ENCODE data around the gene SHC3.
A peak's percentile ranks its signal among the peaks of the same experiment; 100 is the strongest.

SHC3 gene

GRCh38 chr9:88974641-88975040, 204.0 kb downstream of the SHC3 start:
- Histone ChIP-seq H3K9me3 (ENCODE audit: insufficient read depth, low read length, severe bottlenecking) (peaks cover 1% of the 10 kb centered on the region), H2AFZ (ENCODE audit: low read depth, low read length) (no peak overlapping the region), H3K4me3 (ENCODE audit: low read depth in 1 of 2, low read length in 2 of 2) (no peak overlapping the region), H3K4me1 (ENCODE audit: insufficient read depth, low read length) (no peaks in the 10 kb centered on the region), H3K27me3 (ENCODE audit: insufficient read depth, low read length, poor library complexity) (peaks cover 5% of the 10 kb centered on the region), H3K79me2 (ENCODE audit: insufficient read depth, low read length) (no peaks in the 10 kb centered on the region), H3K4me2 (ENCODE audit: insufficient read depth, low read length) (no peak overlapping the region), H3K27ac (ENCODE audit: low read length) (no peak overlapping the region), H3K36me3 (ENCODE audit: insufficient read depth, low read length) (no peaks in the 10 kb centered on the region), H3K9ac (ENCODE audit: low read depth, low read length) (no peak overlapping the region), H4K20me1 (ENCODE audit: insufficient read depth, low read length) (peaks cover 7% of the 10 kb centered on the region; the same call in 1 of the 2 replicates)
- no peak for TF ChIP-seq CTCF (IDR thresholded peaks at IDR 0.05; ENCODE audit: borderline replicate concordance, extremely low read depth, low read length, poor library complexity, severe bottlenecking)
- TF ChIP-seq EZH2 (IDR thresholded peaks at IDR 0.05; ENCODE audit: borderline replicate concordance, low read depth, low read length, severe bottlenecking) = no peak
- DNase-seq = no peak
- no peak for ATAC-seq (ENCODE audit: insufficient read depth, low read depth)

- no peaks in the 10 kb centered on the region for H3K9me3 ChIP-seq (ENCODE audit: insufficient read depth, low read length, severe bottlenecking)
- no peak overlapping the region for H3K4me3 ChIP-seq (ENCODE audit: low read depth in 1 of 2, low read length in 2 of 2)
- H3K79me2 ChIP-seq (ENCODE audit: insufficient read depth, low read length) = no peaks in the 10 kb centered on the region
- H3K9ac ChIP-seq (ENCODE audit: low read depth, low read length) = no peak overlapping the region
- no peak for TF ChIP-seq CTCF (IDR thresholded peaks at IDR 0.05; ENCODE audit: borderline replicate concordance, extremely low read depth, low read length, poor library complexity, severe bottlenecking)
- TF ChIP-seq EZH2 (IDR thresholded peaks at IDR 0.05; ENCODE audit: borderline replicate concordance, low read depth, low read length, severe bottlenecking) = no peak
- H3K4me1 ChIP-seq (ENCODE audit: insufficient read depth, low read length) = no peaks in the 10 kb centered on the region
- no peaks in the 10 kb centered on the region for H3K36me3 ChIP-seq (ENCODE audit: insufficient read depth, low read length)
- peaks cover 7% of the 10 kb centered on the region; the same call in 1 of the 2 replicates for H4K20me1 ChIP-seq (ENCODE audit: insufficient read depth, low read length)
- H3K27ac ChIP-seq (ENCODE audit: low read length) = no peak overlapping the region
- peak; percentile 26; the same call in 1 of the 3 replicates for ATAC-seq (ENCODE audit: insufficient read depth, low read depth)
- H3K27me3 ChIP-seq (ENCODE audit: insufficient read depth, low read length, poor library complexity) = peaks cover 5% of the 10 kb centered on the region
- no peak overlapping the region for H2AFZ ChIP-seq (ENCODE audit: low read depth, low read length)
- no peak for DNase-seq
- no peak overlapping the region for H3K4me2 ChIP-seq (ENCODE audit: insufficient read depth, low read length)
These were observed 205.2 kb downstream of the SHC3 start for GRCh38 chr9:88973281-88974045.

- H4K20me1 ChIP-seq (ENCODE audit: insufficient read depth, low read length) = peaks cover 7% of the 10 kb centered on the region; the same call in 1 of the 2 replicates
- H3K4me2 ChIP-seq (ENCODE audit: insufficient read depth, low read length) = no peak overlapping the region
- H3K27me3 ChIP-seq (ENCODE audit: insufficient read depth, low read length, poor library complexity) = peaks cover 5% of the 10 kb centered on the region
- no peak overlapping the region for H2AFZ ChIP-seq (ENCODE audit: low read depth, low read length)
- H3K4me1 ChIP-seq (ENCODE audit: insufficient read depth, low read length) = no peaks in the 10 kb centered on the region
- H3K9me3 ChIP-seq (ENCODE audit: insufficient read depth, low read length, severe bottlenecking) = no peaks in the 10 kb centered on the region
- DNase-seq (no peak), ATAC-seq (ENCODE audit: insufficient read depth, low read depth) (peak; percentile 42; the same call in 2 of the 3 replicates)
- no peak overlapping the region for H3K9ac ChIP-seq (ENCODE audit: low read depth, low read length)
- no peaks in the 10 kb centered on the region for H3K36me3 ChIP-seq (ENCODE audit: insufficient read depth, low read length)
- H3K4me3 ChIP-seq (ENCODE audit: low read depth in 1 of 2, low read length in 2 of 2) = no peak overlapping the region
- TF ChIP-seq CTCF (IDR thresholded peaks at IDR 0.05; ENCODE audit: borderline replicate concordance, extremely low read depth, low read length, poor library complexity, severe bottlenecking) (peak; percentile 6), EZH2 (IDR thresholded peaks at IDR 0.05; ENCODE audit: borderline replicate concordance, low read depth, low read length, severe bottlenecking) (no peak)
- no peaks in the 10 kb centered on the region for H3K79me2 ChIP-seq (ENCODE audit: insufficient read depth, low read length)
- no peak overlapping the region for H3K27ac ChIP-seq (ENCODE audit: low read length)
These were observed 206.2 kb downstream of the SHC3 start for GRCh38 chr9:88972401-88972800.

All from DND-41 (cell line).